Stimulated activated CD8-positive, alpha-beta memory T cell treated with anti-CD3 and anti-CD28 coated beads, Interleukin-15, amount 100 ng/mL, for 24 hours (primary cell): ENCODE data around the gene TEX19.

Experiments
- DNase-seq: peaks from one replicate; pipeline ENCODE4 v3.0.0-alpha.2; 2020; ENCODE audit warnings: low read depth

The TEX19 gene

GRCh38 chr17:82390860-82391435 lies 31.9 kb downstream of the TEX19 start:
- DNase-seq: no peak

GRCh38 chr17:82391496-82392066 lies 32.5 kb downstream of the TEX19 start:
- DNase-seq: no peak

- DNase-seq: no peak
Observed at GRCh38 chr17:82392209-82392920, 33.3 kb downstream of the TEX19 start.

- no peak for DNase-seq
Observed at GRCh38 chr17:82392941-82393340, 33.9 kb downstream of the TEX19 start.

- DNase-seq: no peak
Observed at GRCh38 chr17:82394278-82394677, 35.2 kb downstream of the TEX19 start.

GRCh38 chr17:82396601-82397435 lies 37.8 kb downstream of the TEX19 start:
- DNase-seq: no peak

GRCh38 chr17:82397449-82398335 lies 38.6 kb downstream of the TEX19 start:
- DNase-seq: no peak

- no peak for DNase-seq
Observed at GRCh38 chr17:82399041-82399441, 40.0 kb downstream of the TEX19 start.

GRCh38 chr17:82399601-82400101 lies 40.6 kb downstream of the TEX19 start:
- no peak for DNase-seq

GRCh38 chr17:82400206-82400605 lies 41.2 kb downstream of the TEX19 start:
- no peak for DNase-seq

GRCh38 chr17:82400830-82401229 lies 41.8 kb downstream of the TEX19 start:
- peak; percentile 22 for DNase-seq

- DNase-seq: no peak
Observed at GRCh38 chr17:82402865-82403264, 43.8 kb downstream of the TEX19 start.

GRCh38 chr17:82403662-82404660 lies 44.9 kb downstream of the TEX19 start:
- no peak for DNase-seq

GRCh38 chr17:82405051-82405450 lies 46.0 kb downstream of the TEX19 start:
- no peak for DNase-seq

GRCh38 chr17:82406131-82406671 lies 47.2 kb downstream of the TEX19 start:
- DNase-seq: no peak

- no peak for DNase-seq
Observed at GRCh38 chr17:82407255-82407654, 48.2 kb downstream of the TEX19 start.

- DNase-seq: no peak
Observed at GRCh38 chr17:82408288-82408937, 49.4 kb downstream of the TEX19 start.

GRCh38 chr17:82408938-82409318 lies 49.9 kb downstream of the TEX19 start:
- no peak for DNase-seq

- no peak for DNase-seq
Observed at GRCh38 chr17:82410014-82410716, 51.1 kb downstream of the TEX19 start.
